Endothelial cell of umbilical vein (primary cell): ENCODE measurements around the gene CCDC12. TPM values are rescaled to one million over a fixed set of nuclear protein-coding genes. Genes with fewer than 3 reads are reported as not detected.
A peak's percentile ranks its signal among the peaks of the same experiment; 100 is the strongest.

Source experiments
- BruUV-seq: library from RNA; stranded (reverse); fragments of 400-500 nt; replicated peaks from 2 replicates; lab custom pipeline; 2021; lab: Mats Ljungman, UMichigan
- CTCF ChIA-PET: fragments of 300-600, 350-600 bp; sonication (Branson Sonifier 250); formaldehyde crosslinking; loops from one replicate; lab custom pipeline; 2021; ENCODE audit warnings: antibody characterized with exemption, inconsistent platforms; lab: Charles Lee
- POLR2A ChIA-PET: fragments of 300-600, 350-600 bp; sonication (Branson Sonifier 250); formaldehyde crosslinking; loops from one replicate; lab custom pipeline; 2021; ENCODE audit warnings: antibody characterized with exemption, inconsistent platforms; lab: Charles Lee
- DNase-seq: peaks from one replicate; pipeline ENCODE4 v3.0.0-alpha.2; 2011; ENCODE audit warnings: low read depth, low spot score
- FAIRE-seq: peaks from 2 replicates; lab custom pipeline; 2011; peaks lifted over from hg19 to GRCh38; lab: Jason Lieb, UNC
- H2AFZ ChIP-seq: 2 replicates; pipeline ENCODE4 v1.6.0; 2012; ENCODE audit warnings: low read depth, low read length, control low read depth, inconsistent platforms
- H3K27ac ChIP-seq: 2 replicates; pipeline ENCODE4 v1.5.1; 2011; ENCODE audit warnings: low read depth, mild to moderate bottlenecking, control low read depth, low read length, moderate library complexity; ENCODE audit not compliant: insufficient read depth
- H3K27me3 ChIP-seq, 2 experiments: 2 replicates each; pipeline versions ENCODE4 v1.6.0 to v1.6.1; 2011; ENCODE audit warnings: low read length in 2 of 2, mixed read lengths in 1 of 2; ENCODE audit not compliant: control insufficient read depth in 2 of 2, insufficient read depth in 2 of 2
- H3K36me3 ChIP-seq, 2 experiments: 2 replicates in 1 of 2; 3 replicates in 1 of 2; pipeline ENCODE4 v1.5.1; 2011; ENCODE audit warnings: low read length in 2 of 2, mild to moderate bottlenecking in 1 of 2, moderate library complexity in 1 of 2; ENCODE audit not compliant: control insufficient read depth in 2 of 2, insufficient read depth in 2 of 2; ENCODE audit errors: extremely low read depth in 1 of 2
- H3K4me1 ChIP-seq: 3 replicates; pipeline ENCODE4 v1.5.1; 2011; ENCODE audit warnings: mild to moderate bottlenecking, low read length; ENCODE audit not compliant: control insufficient read depth, insufficient read depth; ENCODE audit errors: extremely low read depth
- H3K4me2 ChIP-seq: 2 replicates; pipeline ENCODE4 v1.6.1; 2011; ENCODE audit warnings: low read length, control low read depth, mixed read lengths; ENCODE audit not compliant: insufficient read depth
- H3K4me3 ChIP-seq, 3 experiments: fragments of 200-600 bp in 1 of 3; sonication (generic), shearing (Covaris generic) in 1 of 3; replicated peaks in 1 of 3; 2 replicates each; pipeline ENCODE4 v1.5.1; 2011 to 2016; ENCODE audit warnings: control low read depth in 3 of 3, low read length in 3 of 3, mild to moderate bottlenecking in 2 of 3, inconsistent platforms in 1 of 3, low read depth in 1 of 3, moderate library complexity in 1 of 3; ENCODE audit not compliant: insufficient read depth in 1 of 3
- H3K79me2 ChIP-seq: 2 replicates; pipeline ENCODE4 v1.6.0; 2012; ENCODE audit warnings: low read length, inconsistent platforms; ENCODE audit not compliant: control insufficient read depth, insufficient read depth
- H3K9ac ChIP-seq: replicated peaks from 2 replicates; pipeline ENCODE3; 2011; ENCODE audit warnings: low read length, control low read depth; ENCODE audit not compliant: insufficient read depth; ENCODE audit errors: extremely low read depth
- H3K9me1 ChIP-seq: replicated peaks from 3 replicates; pipeline ENCODE4 v1.6.0; 2011; ENCODE audit warnings: mild to moderate bottlenecking, low read length; ENCODE audit not compliant: control insufficient read depth, insufficient read depth; ENCODE audit errors: extremely low read depth
- H3K9me3 ChIP-seq: replicated peaks from 2 replicates; pipeline ENCODE4 v1.5.1; 2012; ENCODE audit warnings: low read length, inconsistent platforms; ENCODE audit not compliant: control insufficient read depth, insufficient read depth
- H4K20me1 ChIP-seq: replicated peaks from 2 replicates; pipeline ENCODE3; 2011; ENCODE audit warnings: mild to moderate bottlenecking, low read length; ENCODE audit not compliant: control insufficient read depth, insufficient read depth; ENCODE audit errors: extremely low read depth
- CTCF ChIP-seq, 2 donors: IDR thresholded peaks; 1 replicate in 1 of 2; 2 replicates in 1 of 2; pipeline ENCODE4 v1.5.1; 2011; ENCODE audit warnings: low read length in 2 of 2, mild to moderate bottlenecking in 2 of 2, moderate library complexity in 2 of 2, control low read depth in 1 of 2, inconsistent platforms in 1 of 2, low read depth in 1 of 2; ENCODE audit not compliant: insufficient read depth in 1 of 2; ENCODE audit errors: extremely low read depth in 1 of 2
- JUN ChIP-seq: IDR thresholded peaks from 2 replicates; pipeline ENCODE4 v1.6.1; 2011; ENCODE audit warnings: borderline replicate concordance, low read depth; ENCODE audit not compliant: insufficient read length, insufficient read depth
- dilution Hi-C: fragments of 300-500 bp; cut with MboI; formaldehyde crosslinking; loops from one replicate; pipeline ENCODE4 v1.15.0; 2019; ENCODE audit warnings: low sequenced_read_pairs; ENCODE audit not compliant: extremely low pct_ligation_motif_present
- intact Hi-C: fragments of 100-400 bp; cut with micrococcal nuclease; formaldehyde crosslinking; loops from one replicate; pipeline ENCODE4 v1.10.0; 2022
- polyA plus RNA-seq, 4 experiments: library from polyadenylated mRNA; depleted of rRNA in 3 of 4; stranded (reverse) in 3 of 4; unstranded in 1 of 4; fragments of >200 nt; gene quantifications; 2 replicates each; pipeline versions ENCODE4 v1.2.1 to v1.2.3, GENCODE V29; 2011 to 2012; ENCODE audit warnings: missing spikeins in 1 of 4
- total RNA-seq: library from RNA; stranded (reverse); gene quantifications from 2 replicates; pipeline ENCODE4 v1.2.3, GENCODE V29; 2021

Gene CCDC12
- total and polyA plus RNA-seq, 2 donors (not counting 3 experiments of a cell fraction or from before 2014, with no cell fraction given), result 35.1 to 50.5 TPM

- Histone ChIP-seq H3K4me3 (no peak overlapping the region), H3K36me3 (peaks cover 0 to 17% of the 10 kb centered on the region in 2 experiments), H3K4me1 (peaks cover 54% of the 10 kb centered on the region), H3K9me3 (no peaks in the 10 kb centered on the region), H3K9me1 (no peaks in the 10 kb centered on the region), H3K27me3 (no peaks in the 10 kb centered on the region), H3K9ac (no peak overlapping the region), H3K27ac (peak overlapping the region; percentile 41), H3K79me2 (peaks cover 65% of the 10 kb centered on the region), H3K4me2 (no peak overlapping the region), H2AFZ (no peak overlapping the region), H4K20me1 (no peaks in the 10 kb centered on the region)
- ChIA-PET CTCF (interaction anchor here (0.6 to 2.5 kb wide), 22 partner anchors 8 to 388 kb away, joined by 3 to 37 read pairs (median 6); partner anchors contain the start of genes CCDC12 and NBEAL2), POLR2A (interaction anchor here (0.6 to 1.6 kb wide), 8 partner anchors 8 to 46 kb away, joined by 3 to 11 read pairs (median 6); partner anchors contain the start of genes CCDC12 and NBEAL2)
- intact Hi-C loops, result loop anchor here (1.0 kb wide), 2 partner anchors 24 to 40 kb away; partner anchors contain the start of gene CCDC12
- BruUV-seq, result no TSS peak
- TF ChIP-seq JUN (no peak), CTCF (IDR thresholded peaks at IDR 0.05; ENCODE audit: extremely low read depth in 1 of 2, insufficient read depth in 1 of 2, low read depth in 1 of 2, low read length in 2 of 2) (no peak)
- dilution Hi-C loops, result no loop called here
- FAIRE-seq, result peak; percentile 67
- no peak for DNase-seq
Measured at GRCh38 chr3:46935989-46936558, 40.5 kb downstream of the CCDC12 start.
